Cerebellar nuclear complex (tissue), 1 donor: ENCODE results near the gene GNAO1.

Experiments used
- DNase-seq, 2 experiments: peaks; one replicate each; lab custom pipeline; 2025; lab: John Stamatoyannopoulos, UW

Gene GNAO1

GRCh38 chr16:56312556-56312955, 121.3 kb downstream of the GNAO1 start:
- no peak for DNase-seq

- DNase-seq: no peak
These were observed 123.1 kb downstream of the GNAO1 start for GRCh38 chr16:56314244-56314850.

- DNase-seq: no peak
These were observed 124.7 kb downstream of the GNAO1 start for GRCh38 chr16:56315955-56316354.

GRCh38 chr16:56316545-56316944, 125.3 kb downstream of the GNAO1 start:
- DNase-seq: no peak

- peak; percentile 34 to 73 for DNase-seq
These were observed 126.9 kb downstream of the GNAO1 start for GRCh38 chr16:56317998-56318826.

- DNase-seq: no peak
These were observed 127.5 kb downstream of the GNAO1 start for GRCh38 chr16:56318827-56319140.

GRCh38 chr16:56319376-56319775, 128.1 kb downstream of the GNAO1 start:
- DNase-seq: no peak

- DNase-seq: no peak
These were observed 128.8 kb downstream of the GNAO1 start for GRCh38 chr16:56320056-56320455.

- no peak for DNase-seq
These were observed 129.7 kb downstream of the GNAO1 start for GRCh38 chr16:56320811-56321558.

- no peak for DNase-seq
These were observed 130.3 kb downstream of the GNAO1 start for GRCh38 chr16:56321571-56321970.

GRCh38 chr16:56324406-56324805, 133.1 kb downstream of the GNAO1 start:
- DNase-seq: no peak

- DNase-seq: no peak
These were observed 134.7 kb downstream of the GNAO1 start for GRCh38 chr16:56325956-56326355.

- DNase-seq: no peak
These were observed 136.0 kb downstream of the GNAO1 start for GRCh38 chr16:56327071-56327928.

- DNase-seq: no peak
These were observed 136.6 kb downstream of the GNAO1 start for GRCh38 chr16:56327929-56328258.

GRCh38 chr16:56328276-56329022, 137.2 kb downstream of the GNAO1 start:
- DNase-seq: no peak

- no peak for DNase-seq
These were observed 138.6 kb downstream of the GNAO1 start for GRCh38 chr16:56329887-56330286.

GRCh38 chr16:56330476-56330875, 139.2 kb downstream of the GNAO1 start:
- no peak for DNase-seq

- DNase-seq: no peak
These were observed 140.1 kb downstream of the GNAO1 start for GRCh38 chr16:56331399-56331798.

- no peak for DNase-seq
These were observed 140.6 kb downstream of the GNAO1 start for GRCh38 chr16:56331915-56332314.

- DNase-seq: no peak
These were observed 141.3 kb downstream of the GNAO1 start for GRCh38 chr16:56332464-56333079.

GRCh38 chr16:56334761-56335160, 143.5 kb downstream of the GNAO1 start:
- DNase-seq: no peak
